Lower leg skin (tissue), 4 donors: Measurements from ENCODE around the gene RCAN1. TPM values are rescaled to one million over a fixed set of nuclear protein-coding genes. Genes with fewer than 3 reads are reported as not detected.

Source experiments
- DNase-seq, 2 donors: peaks; one replicate each; pipeline ENCODE4 v3.0.0-alpha.2; 2019; ENCODE audit warnings: low spot score in 2 of 2
- H3K4me3 ChIP-seq: fragments of 200-600 bp; sonication (generic); 2 replicates; pipeline ENCODE4 v1.5.1; 2017; ENCODE audit warnings: mild to moderate bottlenecking, low read depth; ENCODE audit not compliant: poor library complexity, severe bottlenecking
- CTCF ChIP-seq, 3 donors: fragments of 450-650 bp; IDR thresholded peaks; one replicate each; pipeline ENCODE4 v1.5.1; 2016; ENCODE audit warnings: antibody characterized with exemption in 3 of 3, mild to moderate bottlenecking in 3 of 3, moderate library complexity in 2 of 3
- POLR2A ChIP-seq, 2 donors: fragments of 450-650 bp; IDR thresholded peaks; one replicate each; pipeline ENCODE4 v1.6.1; 2016 to 2017; ENCODE audit warnings: antibody characterized with exemption in 2 of 2, mild to moderate bottlenecking in 1 of 2, moderate library complexity in 1 of 2
- WGBS, 2 donors: methylation state at CpG; one replicate each; pipeline ENCODE4 v1.1.5; 2018; 5-methylcytosine and 5-hydroxymethylcytosine counted together
- intact Hi-C: fragments of 100-400 bp; cut with DNase I; formaldehyde crosslinking; loops from one replicate; pipeline ENCODE4 v1.15.0; 2023; ENCODE audit warnings: low total_unique reads
- total RNA-seq, 4 donors: library from RNA; depleted of rRNA; stranded (reverse); fragments of >200 nt; gene quantifications; one replicate each; pipeline ENCODE4 v1.1.0, GENCODE V29; 2016

RCAN1 gene
- total RNA-seq, 4 donors from 2014 or later: 18.8 to 29.0 (median 19.4) TPM

- peak; percentile 53 to 94 for DNase-seq
- 37 to 44% methylated on average over 19 of the region's 19 CpGs for WGBS, 2 donors
- intact Hi-C loops: no loop called here
- TF ChIP-seq POLR2A (IDR thresholded peaks at IDR 0.05) (no peak), CTCF (IDR thresholded peaks at IDR 0.05) (peak in 1 of 3 donors; percentile 11)
- H3K4me3 ChIP-seq: no peak overlapping the region
Measured at GRCh38 chr21:34603002-34603709, 11.8 kb downstream of the RCAN1 start.

GRCh38 chr21:34602061-34602460, 12.9 kb downstream of the RCAN1 start:
- no peak overlapping the region for H3K4me3 ChIP-seq
- intact Hi-C loops: no loop called here
- WGBS, 2 donors: 77 to 80% methylated on average over 4 of the region's 4 CpGs
- no peak for DNase-seq
- no peak for TF ChIP-seq CTCF (IDR thresholded peaks at IDR 0.05)
- no peak for TF ChIP-seq POLR2A (IDR thresholded peaks at IDR 0.05)

GRCh38 chr21:34599534-34600101, 15.3 kb downstream of the RCAN1 start:
- intact Hi-C loops: no loop called here
- TF ChIP-seq POLR2A (IDR thresholded peaks at IDR 0.05) (no peak), CTCF (IDR thresholded peaks at IDR 0.05) (no peak)
- H3K4me3 ChIP-seq: no peak overlapping the region
- DNase-seq: no peak
- 87% methylated on average over 7 of the region's 7 CpGs for WGBS, 2 donors

- WGBS, 2 donors: 40 to 42% methylated on average over 4 of the region's 4 CpGs
- DNase-seq: no peak
- no peak for TF ChIP-seq CTCF (IDR thresholded peaks at IDR 0.05)
- no peak for TF ChIP-seq POLR2A (IDR thresholded peaks at IDR 0.05)
- H3K4me3 ChIP-seq: no peak overlapping the region
- intact Hi-C loops: no loop called here
Measured at GRCh38 chr21:34598931-34599400, 15.9 kb downstream of the RCAN1 start.

- TF ChIP-seq POLR2A (IDR thresholded peaks at IDR 0.05) (no peak), CTCF (IDR thresholded peaks at IDR 0.05) (no peak)
- DNase-seq: no peak
- intact Hi-C loops: no loop called here
- 90 to 96% methylated on average over 5 of the region's 5 CpGs for WGBS, 2 donors
- no peak overlapping the region for H3K4me3 ChIP-seq
Measured at GRCh38 chr21:34597406-34597805, 17.5 kb downstream of the RCAN1 start.
